Stimulated activated naive B cell treated with anti-CD40 and anti-IgM and Interleukin-4, amounts not matched to agents 10 μg/mL and 1 μg/mL and 100 μg/mL, for 72 hours (primary cell): ENCODE results near the gene IGDCC3.

ENCODE experiments used
- ATAC-seq, 2 donors: fragments of 150-1000 bp; cut with Tn5 transposase; replicated peaks; 2 replicates each; pipeline ENCODE4 v1.10.0; 2021; ENCODE audit warnings: moderate library complexity in 1 of 2
- DNase-seq: peaks from one replicate; pipeline ENCODE4 v3.0.0; 2021
- H3K27ac Mint-ChIP-seq: one replicate; pipeline ENCODE4 v1.8.0; 2022; ENCODE audit warnings: mild to moderate bottlenecking, mixed read lengths
- H3K27me3 Mint-ChIP-seq, 2 donors: one replicate each; pipeline ENCODE4 v1.8.0; 2022; ENCODE audit warnings: mixed read lengths in 2 of 2
- H3K36me3 Mint-ChIP-seq, 2 donors: one replicate each; pipeline ENCODE4 v1.8.0; 2022; ENCODE audit warnings: mixed read lengths in 2 of 2, mild to moderate bottlenecking in 1 of 2
- H3K4me1 Mint-ChIP-seq, 2 donors: one replicate each; pipeline ENCODE4 v1.8.0; 2022; ENCODE audit warnings: mixed read lengths in 2 of 2, mild to moderate bottlenecking in 1 of 2
- H3K4me3 Mint-ChIP-seq, 2 donors: one replicate each; pipeline ENCODE4 v1.8.0; 2022; ENCODE audit warnings: mild to moderate bottlenecking in 2 of 2, mixed read lengths in 2 of 2, moderate library complexity in 1 of 2
- H3K9me3 Mint-ChIP-seq, 2 donors: one replicate each; pipeline ENCODE4 v1.8.0; 2022; ENCODE audit warnings: mixed read lengths in 2 of 2, mild to moderate bottlenecking in 1 of 2

IGDCC3 gene

GRCh38 chr15:65375871-65376607 is 1.8 kb downstream of the IGDCC3 start:
- peak overlapping the region in 1 of 2 donors; percentile 25 for H3K4me3 Mint-ChIP-seq
- ATAC-seq (no peak), DNase-seq (no peak)
- no peaks in the 10 kb centered on the region for H3K36me3 Mint-ChIP-seq
- peaks cover 62 to 65% of the 10 kb centered on the region in 2 donors for H3K27me3 Mint-ChIP-seq
- H3K27ac Mint-ChIP-seq: no peak overlapping the region
- peaks cover 11 to 15% of the 10 kb centered on the region in 2 donors for H3K4me1 Mint-ChIP-seq
- H3K9me3 Mint-ChIP-seq: no peaks in the 10 kb centered on the region

DNA sequence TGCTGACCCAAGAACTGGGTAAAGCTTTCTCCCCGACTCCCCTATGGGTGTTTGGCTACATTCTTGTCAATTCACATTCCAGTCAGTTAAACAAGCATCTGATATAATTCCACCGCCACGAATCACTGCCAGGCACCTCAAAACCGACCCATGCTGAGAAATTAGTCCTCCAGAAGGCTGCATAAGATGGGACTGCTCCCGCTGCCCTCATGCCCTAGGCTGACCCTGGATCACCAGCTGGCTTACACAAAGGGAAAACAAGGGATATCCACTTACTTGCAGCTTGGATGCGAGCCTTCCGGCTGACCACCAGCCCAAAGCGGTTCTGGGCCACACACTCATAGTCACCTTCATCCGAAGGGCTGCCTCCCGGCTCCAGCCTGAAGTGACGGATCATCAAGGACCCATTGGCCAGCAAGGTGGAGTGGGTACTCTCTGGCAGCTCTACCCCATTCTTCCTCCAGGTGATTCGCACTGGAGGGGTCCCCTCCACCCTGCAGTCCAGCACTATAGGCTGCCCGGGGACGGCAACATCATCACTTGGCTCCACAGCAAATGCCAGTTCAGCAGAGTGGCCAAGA is 2.9 kb downstream of the IGDCC3 start:
- H3K27me3 Mint-ChIP-seq: peaks cover 56 to 59% of the 10 kb centered on the region in 2 donors
- no peak overlapping the region for H3K27ac Mint-ChIP-seq
- no peak overlapping the region for H3K4me3 Mint-ChIP-seq
- no peaks in the 10 kb centered on the region for H3K9me3 Mint-ChIP-seq
- DNase-seq: no peak
- no peak for ATAC-seq
- peaks cover 11 to 15% of the 10 kb centered on the region in 2 donors for H3K4me1 Mint-ChIP-seq
- no peaks in the 10 kb centered on the region for H3K36me3 Mint-ChIP-seq

GRCh38 chr15:65374334-65374733 is 3.5 kb downstream of the IGDCC3 start:
- Mint-ChIP-seq H3K9me3 (no peaks in the 10 kb centered on the region), H3K27me3 (peaks cover 50 to 53% of the 10 kb centered on the region in 2 donors), H3K4me1 (peaks cover 11 to 15% of the 10 kb centered on the region in 2 donors), H3K36me3 (no peaks in the 10 kb centered on the region), H3K27ac (no peak overlapping the region), H3K4me3 (no peak overlapping the region)
- ATAC-seq (no peak), DNase-seq (no peak)

DNA sequence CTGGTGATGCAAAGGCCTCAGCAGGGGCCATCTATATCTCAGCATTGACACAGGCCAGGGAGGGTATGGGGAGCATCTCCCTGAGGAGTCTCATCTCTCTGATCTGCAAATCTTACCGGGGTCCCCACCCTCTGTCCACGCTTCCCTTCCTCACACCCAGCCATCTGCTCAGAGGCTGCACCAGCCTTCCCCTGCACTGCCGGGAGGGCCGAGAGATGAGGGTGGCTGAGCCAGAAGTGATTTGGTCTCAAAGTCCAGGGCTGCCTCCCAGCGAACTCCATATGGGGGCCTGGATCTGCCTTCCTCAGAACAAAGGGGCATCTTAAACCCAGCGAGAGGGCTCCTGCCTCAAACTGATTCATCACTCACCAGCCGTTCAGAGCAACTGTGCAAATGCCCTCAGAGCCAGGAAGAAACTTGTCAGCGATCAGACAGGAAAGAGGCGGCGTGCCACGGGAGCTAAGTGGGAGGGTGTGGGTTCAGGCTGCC is 4.6 kb downstream of the IGDCC3 start:
- Mint-ChIP-seq H3K27ac (no peak overlapping the region), H3K36me3 (no peaks in the 10 kb centered on the region), H3K4me1 (peaks cover 7 to 12% of the 10 kb centered on the region in 2 donors), H3K9me3 (no peaks in the 10 kb centered on the region), H3K27me3 (peaks cover 44 to 46% of the 10 kb centered on the region in 2 donors), H3K4me3 (no peak overlapping the region)
- ATAC-seq: no peak
- DNase-seq: no peak

DNA sequence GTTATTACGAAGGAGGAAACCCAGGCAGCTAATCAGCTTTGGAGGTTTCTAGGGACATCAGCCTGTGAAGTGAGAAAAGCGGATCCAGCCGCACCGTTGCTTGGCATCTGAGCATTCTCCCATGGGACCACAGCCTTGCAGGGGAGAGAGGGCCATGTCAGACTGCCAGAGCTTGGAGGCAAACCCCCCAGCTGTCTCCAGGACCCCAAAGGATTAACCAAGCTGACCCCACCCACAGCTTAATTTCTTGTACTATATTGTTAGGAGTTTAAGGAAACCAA is 5.1 kb downstream of the IGDCC3 start:
- no peaks in the 10 kb centered on the region for H3K36me3 Mint-ChIP-seq
- H3K4me3 Mint-ChIP-seq: no peak overlapping the region
- H3K27ac Mint-ChIP-seq: no peak overlapping the region
- peaks cover 42 to 44% of the 10 kb centered on the region in 2 donors for H3K27me3 Mint-ChIP-seq
- H3K9me3 Mint-ChIP-seq: no peaks in the 10 kb centered on the region
- DNase-seq (no peak), ATAC-seq (no peak)
- peaks cover 7 to 10% of the 10 kb centered on the region in 2 donors for H3K4me1 Mint-ChIP-seq

DNA sequence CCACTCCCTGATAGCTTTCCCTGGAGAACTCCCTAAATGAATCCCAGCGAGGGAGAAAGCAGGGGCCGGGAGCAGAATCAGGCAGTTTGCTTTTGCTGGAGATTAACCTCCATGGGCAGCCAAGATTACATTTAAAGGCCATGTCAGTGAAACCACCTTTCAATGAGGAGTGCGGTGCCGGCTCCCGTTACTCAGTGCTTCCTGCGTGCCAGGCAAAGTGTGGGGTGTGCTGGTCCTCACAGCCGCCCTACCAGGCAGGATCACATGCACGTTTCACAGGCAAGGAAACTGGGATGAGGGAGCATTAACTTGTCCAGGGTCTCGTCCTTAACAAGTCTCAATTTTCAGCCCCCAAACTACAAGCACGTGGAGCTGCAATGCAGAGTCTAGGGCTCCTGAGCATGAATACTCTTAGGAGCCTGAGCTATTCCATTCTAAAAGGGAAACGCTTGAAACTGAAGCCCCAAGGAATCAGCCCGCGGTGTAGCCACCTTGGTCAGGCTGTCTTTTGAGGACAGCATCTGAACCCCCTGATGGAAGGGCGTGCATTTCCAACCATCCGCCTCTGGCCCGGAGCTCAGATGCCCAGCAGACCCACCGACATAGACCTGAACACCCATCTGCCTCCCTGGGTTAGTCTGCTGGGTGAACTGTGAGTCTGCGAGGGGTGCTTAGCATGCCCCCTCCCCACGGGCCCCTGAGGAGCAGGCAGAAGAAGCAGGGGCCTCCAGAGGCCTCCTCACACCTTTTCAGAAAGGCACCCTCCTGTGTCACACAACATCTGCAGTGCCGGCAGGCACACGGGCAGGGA is 5.6 kb downstream of the IGDCC3 start:
- H3K4me1 Mint-ChIP-seq: peaks cover 7 to 8% of the 10 kb centered on the region in 2 donors
- H3K4me3 Mint-ChIP-seq: no peak overlapping the region
- peaks cover 41% of the 10 kb centered on the region in 2 donors for H3K27me3 Mint-ChIP-seq

GRCh38 chr15:65370885-65371284 is 6.9 kb downstream of the IGDCC3 start:
- no peak overlapping the region for H3K27ac Mint-ChIP-seq
- ATAC-seq: no peak
- no peaks in the 10 kb centered on the region for H3K36me3 Mint-ChIP-seq

More for the DNA sequence above, 5.6 kb downstream of the IGDCC3 start:
- Mint-ChIP-seq H3K27ac (no peak overlapping the region), H3K36me3 (no peaks in the 10 kb centered on the region), H3K9me3 (no peaks in the 10 kb centered on the region)
- ATAC-seq (no peak), DNase-seq (no peak)

GRCh38 chr15:65369651-65370050 is 8.2 kb downstream of the IGDCC3 start:
- Mint-ChIP-seq H3K36me3 (no peaks in the 10 kb centered on the region), H3K27me3 (peaks cover 18 to 19% of the 10 kb centered on the region in 2 donors), H3K4me1 (no peaks in the 10 kb centered on the region), H3K27ac (no peak overlapping the region), H3K9me3 (no peaks in the 10 kb centered on the region), H3K4me3 (no peak overlapping the region)
- ATAC-seq (no peak), DNase-seq (no peak)

More at GRCh38 chr15:65370885-65371284, 6.9 kb downstream of the IGDCC3 start:
- H3K27me3 Mint-ChIP-seq: peaks cover 28% of the 10 kb centered on the region in 2 donors
- H3K4me3 Mint-ChIP-seq: no peak overlapping the region
- peaks cover 0 to under 1% of the 10 kb centered on the region in 2 donors for H3K4me1 Mint-ChIP-seq
- DNase-seq: no peak
- no peaks in the 10 kb centered on the region for H3K9me3 Mint-ChIP-seq

- no peak for ATAC-seq
Observed at GRCh38 chr15:65369212-65369547, 8.6 kb downstream of the IGDCC3 start.

DNA sequence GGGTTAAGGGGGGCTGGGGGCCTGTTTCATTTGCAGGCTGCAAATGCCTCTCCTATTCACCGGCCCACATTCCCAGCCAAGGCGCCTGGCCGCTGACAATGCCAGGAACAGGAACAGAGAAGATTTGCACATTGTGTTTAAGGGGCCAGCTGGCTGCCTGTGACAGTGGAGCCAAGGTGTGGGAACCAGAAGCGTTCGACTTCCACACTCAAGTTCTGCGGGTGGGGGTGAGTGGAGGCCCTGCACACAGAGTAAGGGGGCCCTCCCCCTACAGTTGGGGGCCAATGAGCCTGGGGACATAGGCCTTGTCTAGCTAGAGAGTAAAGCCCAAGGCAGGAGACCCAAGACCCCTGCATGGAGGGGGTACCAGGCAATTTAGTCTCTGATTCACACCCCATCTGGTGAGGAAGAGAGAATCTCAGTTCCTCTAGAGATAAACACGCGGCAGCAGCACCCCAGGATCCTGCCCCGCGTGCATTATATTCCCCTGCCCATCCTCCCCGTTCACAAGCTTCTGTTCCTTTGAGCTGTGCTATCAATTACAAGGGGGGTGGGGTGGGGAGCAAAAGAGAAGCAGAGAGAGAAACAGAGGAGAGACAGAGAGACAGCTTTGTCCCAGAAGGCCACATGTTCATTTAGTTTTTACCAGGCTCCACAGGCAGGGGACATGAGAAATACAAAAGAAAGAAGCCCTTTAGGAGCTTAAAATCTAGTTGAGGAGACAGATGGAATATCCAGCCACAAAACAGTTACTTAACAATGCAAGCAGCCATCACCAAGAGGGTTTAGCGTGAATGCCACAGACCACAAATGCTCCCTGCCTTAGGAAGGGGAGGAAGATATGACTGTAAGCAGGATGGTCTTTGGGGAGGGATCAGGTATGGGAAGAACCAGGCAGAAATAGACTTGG is 9.2 kb downstream of the IGDCC3 start:
- Mint-ChIP-seq H3K27ac (no peak overlapping the region), H3K27me3 (peaks cover 9 to 11% of the 10 kb centered on the region in 2 donors), H3K36me3 (no peaks in the 10 kb centered on the region), H3K4me1 (no peaks in the 10 kb centered on the region), H3K9me3 (no peaks in the 10 kb centered on the region), H3K4me3 (no peak overlapping the region)
- DNase-seq: no peak
- ATAC-seq: no peak

More at GRCh38 chr15:65369212-65369547, 8.6 kb downstream of the IGDCC3 start:
- DNase-seq: no peak
- no peaks in the 10 kb centered on the region for H3K36me3 Mint-ChIP-seq
- H3K27ac Mint-ChIP-seq: no peak overlapping the region
- H3K9me3 Mint-ChIP-seq: no peaks in the 10 kb centered on the region
- no peak overlapping the region for H3K4me3 Mint-ChIP-seq
- peaks cover 14% of the 10 kb centered on the region in 2 donors for H3K27me3 Mint-ChIP-seq
- no peaks in the 10 kb centered on the region for H3K4me1 Mint-ChIP-seq

DNA sequence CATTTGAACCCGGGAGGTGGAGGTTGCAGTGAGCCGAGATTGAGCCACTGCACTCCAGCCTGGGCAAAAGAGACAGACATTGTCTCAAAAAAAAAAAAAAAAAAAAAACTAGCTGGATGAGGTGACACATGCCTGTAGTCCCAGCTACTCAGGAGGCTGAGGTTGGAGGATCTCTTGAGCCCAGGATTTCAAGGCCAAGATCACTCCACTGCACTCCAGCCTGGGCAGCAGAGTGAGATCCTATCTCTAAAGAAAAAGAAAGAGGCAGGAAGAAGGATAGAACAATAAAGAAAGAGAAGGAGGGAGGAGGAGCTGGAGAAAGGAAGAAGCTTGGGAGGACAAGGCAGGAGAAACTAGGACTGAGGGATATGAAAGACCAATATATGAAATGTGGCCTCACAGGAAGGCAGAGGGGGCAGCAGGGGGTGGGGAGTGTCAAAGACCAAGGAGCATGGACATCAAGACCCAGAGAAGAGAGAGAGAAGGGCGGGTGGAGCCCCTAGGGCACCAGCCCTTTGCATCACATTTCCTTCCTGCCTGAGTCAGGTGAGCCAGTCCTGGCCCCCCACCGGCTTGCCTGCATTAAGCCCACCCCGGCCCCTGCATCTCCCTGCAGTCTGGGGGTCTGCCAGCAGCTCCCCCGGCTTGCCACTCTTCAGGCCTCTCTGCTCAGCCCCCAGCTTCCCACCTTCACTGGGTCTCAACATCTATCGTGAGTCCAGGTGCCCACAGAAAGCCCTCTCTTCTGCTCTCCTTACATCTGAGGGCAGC is 11.5 kb downstream of the IGDCC3 start:
- H3K27ac Mint-ChIP-seq: peak overlapping the region; percentile 20
- H3K4me3 Mint-ChIP-seq: no peak overlapping the region
- no peaks in the 10 kb centered on the region for H3K9me3 Mint-ChIP-seq
- peaks cover 12 to 18% of the 10 kb centered on the region in 2 donors for H3K27me3 Mint-ChIP-seq
- DNase-seq (no peak), ATAC-seq (no peak)
- H3K36me3 Mint-ChIP-seq: no peaks in the 10 kb centered on the region
- H3K4me1 Mint-ChIP-seq: no peaks in the 10 kb centered on the region

GRCh38 chr15:65365229-65365628 is 12.6 kb downstream of the IGDCC3 start:
- ATAC-seq (no peak), DNase-seq (no peak)
- H3K9me3 Mint-ChIP-seq: no peaks in the 10 kb centered on the region
- no peak overlapping the region for H3K4me3 Mint-ChIP-seq
- peaks cover 15 to 22% of the 10 kb centered on the region in 2 donors for H3K27me3 Mint-ChIP-seq
- no peak overlapping the region for H3K27ac Mint-ChIP-seq
- H3K36me3 Mint-ChIP-seq: peaks cover 0 to 1% of the 10 kb centered on the region in 2 donors
- H3K4me1 Mint-ChIP-seq: no peaks in the 10 kb centered on the region

GRCh38 chr15:65363766-65364165 is 14.0 kb downstream of the IGDCC3 start:
- Mint-ChIP-seq H3K27me3 (peaks cover 20 to 28% of the 10 kb centered on the region in 2 donors), H3K4me3 (no peak overlapping the region), H3K36me3 (peaks cover 0 to 1% of the 10 kb centered on the region in 2 donors), H3K27ac (no peak overlapping the region), H3K9me3 (no peaks in the 10 kb centered on the region), H3K4me1 (no peaks in the 10 kb centered on the region)
- ATAC-seq (no peak), DNase-seq (no peak)
